ENCODE results near the gene PATL2.
A peak's percentile ranks its signal among the peaks of the same experiment; 100 is the strongest.
"Not testable (repeated sequence)": the region's sequence is repeated elsewhere in the genome, so short reads cannot be mapped to it uniquely, and the experiment has no call there.

Gene PATL2

GRCh38 chr15:44727485-44728231, 16.5 kb upstream of the PATL2 start:
- TF ChIP-seq POLR2A (IDR thresholded peaks at IDR 0.05; ENCODE audit: low read depth, low read length) = no peak
- no peak for DNase-seq (ENCODE audit: insufficient read length, low spot score)
- FAIRE-seq = no peak

DNA sequence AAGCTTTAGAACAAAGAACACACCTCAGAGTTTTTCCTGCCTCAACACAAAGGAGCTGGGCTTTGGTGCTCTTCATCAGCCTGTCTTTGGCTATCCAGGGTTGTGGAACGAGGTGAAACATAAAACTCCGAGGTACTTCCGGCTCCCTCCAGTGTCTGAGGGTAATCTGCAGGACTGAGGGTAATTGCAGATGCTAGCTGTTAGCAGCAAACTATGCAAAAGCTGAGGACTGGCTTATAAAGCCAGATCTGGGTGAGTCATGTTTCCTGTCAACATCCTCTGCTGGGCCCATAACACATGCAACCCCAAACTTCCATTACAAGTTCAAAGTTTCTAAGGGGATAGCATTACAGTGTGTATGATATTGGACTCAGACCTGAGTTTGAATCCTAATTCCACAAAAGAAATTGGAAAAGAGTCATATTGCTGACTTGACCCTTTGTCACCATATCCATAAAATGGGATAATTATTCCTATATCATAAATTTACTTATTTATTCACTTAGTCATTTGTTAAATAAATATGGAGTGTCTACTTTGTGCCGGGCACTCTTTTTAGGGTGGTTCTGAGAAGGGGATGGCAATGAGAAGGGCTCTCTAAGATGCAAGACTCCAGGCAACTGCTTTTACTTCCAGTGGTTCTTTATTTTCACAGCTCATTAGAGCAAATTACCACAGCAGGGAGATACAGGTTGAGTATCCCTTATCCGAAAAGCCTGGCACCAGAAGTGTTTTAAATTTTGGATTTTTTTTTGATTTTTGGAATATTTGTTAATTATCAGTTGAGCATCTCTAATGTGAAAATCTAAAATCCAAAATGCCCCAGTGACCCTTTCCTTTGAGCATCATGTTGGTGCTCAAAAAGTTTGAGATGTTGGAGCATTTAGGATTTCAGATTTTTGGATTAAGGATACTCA, 15.7 kb upstream of the PATL2 start:
- peak; percentile 97 for FAIRE-seq
- 0 out of 2 replicates have a peak, but pooled peaks have one; percentile 27 for TF ChIP-seq POLR2A (IDR thresholded peaks at IDR 0.05; ENCODE audit: low read depth, low read length)

GRCh38 chr15:44726136-44726535, 15.0 kb upstream of the PATL2 start:
- no peak for DNase-seq (ENCODE audit: insufficient read length, low spot score)
- no peak for FAIRE-seq
- TF ChIP-seq POLR2A (IDR thresholded peaks at IDR 0.05; ENCODE audit: low read depth, low read length) = no peak

More for the DNA sequence above, 15.7 kb upstream of the PATL2 start:
- DNase-seq (ENCODE audit: insufficient read length, low spot score) = peak; percentile 58

GRCh38 chr15:44722011-44722410, 10.9 kb upstream of the PATL2 start:
- no peak for FAIRE-seq

DNA sequence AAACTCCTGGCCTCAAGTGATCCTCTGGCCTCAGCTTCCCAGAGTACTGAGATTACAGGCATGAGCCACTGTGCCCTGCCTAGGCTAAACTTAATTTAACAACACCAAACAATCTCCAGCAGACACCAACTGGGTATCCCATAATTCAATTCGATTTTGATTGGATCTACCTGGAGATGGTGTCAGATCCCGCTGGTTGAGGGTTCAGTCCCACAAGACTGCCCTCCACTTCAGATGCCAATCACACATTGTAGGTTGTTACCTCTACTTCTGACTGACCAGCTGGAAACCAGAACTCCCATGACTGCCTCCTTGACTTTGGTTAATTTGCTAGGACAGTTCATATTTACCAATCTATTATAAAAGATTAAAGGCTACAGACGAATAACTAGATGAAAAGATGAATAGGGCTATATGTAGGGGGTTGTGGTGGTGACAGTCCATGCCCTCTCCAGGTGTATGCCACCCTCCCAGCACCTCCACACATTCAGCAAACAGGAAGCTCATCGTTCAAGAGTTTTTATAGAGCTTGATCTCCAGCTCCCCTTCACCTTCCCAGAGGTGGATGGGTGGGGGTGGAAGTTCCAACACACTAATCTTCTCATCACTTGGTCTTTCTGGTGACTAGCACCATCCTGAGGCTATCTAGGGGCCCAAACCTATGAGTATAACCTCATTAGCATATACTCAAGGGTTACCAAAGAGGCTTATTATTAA, 9.5 kb upstream of the PATL2 start:
- no peak for DNase-seq (ENCODE audit: insufficient read length, low spot score)
- no peak for FAIRE-seq
- no peak for TF ChIP-seq POLR2A (IDR thresholded peaks at IDR 0.05; ENCODE audit: low read depth, low read length)

More at GRCh38 chr15:44722011-44722410, 10.9 kb upstream of the PATL2 start:
- DNase-seq (ENCODE audit: insufficient read length, low spot score) = no peak
- TF ChIP-seq POLR2A (IDR thresholded peaks at IDR 0.05; ENCODE audit: low read depth, low read length) = no peak

- not testable (repeated sequence) for DNase-seq (ENCODE audit: insufficient read length, low spot score); FAIRE-seq
Observed at GRCh38 chr15:44720000-44720435, 8.9 kb upstream of the PATL2 start.

DNA sequence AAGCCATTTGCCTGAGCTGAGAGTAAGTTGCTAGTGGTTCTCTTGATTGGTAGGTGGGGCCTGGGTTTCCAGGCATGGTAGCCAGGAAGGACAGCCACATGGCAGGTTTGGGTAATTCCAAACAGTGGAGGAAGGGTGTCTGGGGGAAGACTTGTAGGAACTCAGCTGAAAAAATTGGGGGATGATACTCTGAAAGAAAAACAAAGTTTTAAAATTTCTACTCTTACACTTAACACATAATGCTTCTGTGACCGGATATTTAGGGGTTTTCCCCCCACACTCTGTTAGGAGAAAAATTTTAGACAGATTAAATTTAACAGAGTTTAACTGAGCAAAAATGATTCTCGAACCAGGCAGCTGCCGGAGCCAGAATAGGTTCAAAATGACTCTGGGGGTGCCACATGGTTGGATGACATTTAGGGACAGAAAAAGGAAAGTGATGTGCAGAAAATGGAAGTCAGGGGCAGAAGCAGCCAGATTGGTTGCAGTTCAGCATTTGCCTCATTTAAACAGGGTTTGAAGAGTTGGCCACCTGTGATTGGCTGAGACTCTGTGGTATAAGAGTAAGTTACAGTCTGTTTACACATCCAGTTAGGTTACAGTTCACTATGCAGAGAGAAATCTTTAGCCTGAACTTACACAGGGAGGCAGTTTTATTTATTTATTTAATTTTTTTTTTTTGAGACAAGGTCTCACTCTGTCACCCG, 8.3 kb upstream of the PATL2 start:
- FAIRE-seq = no peak
- TF ChIP-seq POLR2A (IDR thresholded peaks at IDR 0.05; ENCODE audit: low read depth, low read length) = no peak

GRCh38 chr15:44718927-44719292, 7.8 kb upstream of the PATL2 start:
- FAIRE-seq (no peak), DNase-seq (ENCODE audit: insufficient read length, low spot score) (no peak)
- no peak for TF ChIP-seq POLR2A (IDR thresholded peaks at IDR 0.05; ENCODE audit: low read depth, low read length)

More for the DNA sequence above, 8.3 kb upstream of the PATL2 start:
- no peak for DNase-seq (ENCODE audit: insufficient read length, low spot score)

- no peak for FAIRE-seq
- no peak for DNase-seq (ENCODE audit: insufficient read length, low spot score)
- no peak for TF ChIP-seq POLR2A (IDR thresholded peaks at IDR 0.05; ENCODE audit: low read depth, low read length)
Observed at GRCh38 chr15:44718180-44718926, 7.2 kb upstream of the PATL2 start.

- FAIRE-seq (no peak), DNase-seq (ENCODE audit: insufficient read length, low spot score) (no peak)
- no peak for TF ChIP-seq POLR2A (IDR thresholded peaks at IDR 0.05; ENCODE audit: low read depth, low read length)
Observed at GRCh38 chr15:44716983-44717602, 6.0 kb upstream of the PATL2 start.

DNA sequence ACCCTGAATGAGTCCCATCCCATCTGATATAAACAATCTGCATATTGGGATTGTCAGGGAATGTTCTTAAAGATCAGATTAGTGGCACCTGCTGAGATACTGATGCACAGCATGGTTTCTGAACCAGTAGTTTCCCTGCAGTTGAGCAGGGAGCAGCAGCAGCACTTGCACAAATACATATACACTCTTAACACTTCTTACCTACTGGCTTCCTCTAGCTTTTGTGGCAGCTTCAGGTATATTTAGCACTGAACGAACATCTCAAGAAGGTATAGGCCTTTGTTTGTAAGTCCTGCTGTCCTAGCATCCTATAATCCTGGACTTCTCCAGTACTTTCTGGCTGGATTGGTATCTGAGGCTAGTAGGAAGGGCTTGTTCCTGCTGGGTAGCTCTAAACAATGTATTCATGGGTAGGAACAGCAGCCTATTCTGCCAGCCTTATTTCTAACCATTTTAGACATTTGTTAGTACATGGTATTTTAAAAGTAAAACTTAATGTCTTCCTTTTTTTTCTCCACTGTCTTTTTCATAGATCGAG, 4.7 kb upstream of the PATL2 start:
- FAIRE-seq (no peak), DNase-seq (ENCODE audit: insufficient read length, low spot score) (no peak)
- no peak for TF ChIP-seq POLR2A (IDR thresholded peaks at IDR 0.05; ENCODE audit: low read depth, low read length)

- FAIRE-seq (no peak), DNase-seq (ENCODE audit: insufficient read length, low spot score) (no peak)
- TF ChIP-seq POLR2A (IDR thresholded peaks at IDR 0.05; ENCODE audit: low read depth, low read length) = no peak
Observed at GRCh38 chr15:44715142-44715796, 4.1 kb upstream of the PATL2 start.

Measured in H54 (cell line).